ENCODE measurements around the gene CCDC159.
A peak's percentile ranks its signal among the peaks of the same experiment; 100 is the strongest.
"Not testable (repeated sequence)": the region's sequence is repeated elsewhere in the genome, so short reads cannot be mapped to it uniquely, and the experiment has no call there.

CCDC159 gene

DNA sequence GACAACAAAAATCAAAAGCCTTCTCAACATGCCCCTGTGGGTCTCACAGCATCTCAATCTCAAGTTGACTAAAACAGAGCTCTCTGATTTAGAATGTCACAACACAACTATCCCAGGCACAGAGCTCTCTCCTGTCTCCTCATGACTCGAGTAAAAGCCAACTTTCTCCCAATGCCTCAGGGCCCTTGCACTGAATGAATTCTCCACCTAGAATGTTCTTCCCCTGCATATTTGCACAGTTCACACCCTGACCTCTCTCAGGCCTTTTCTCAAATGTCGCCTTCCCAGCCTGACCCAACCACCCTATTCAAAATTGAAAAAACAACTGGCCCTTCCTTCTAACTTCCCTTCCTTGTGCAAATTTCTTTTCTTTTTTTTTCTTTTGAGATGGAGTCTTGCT, 24.4 kb downstream of the CCDC159 start:
- no peak for DNase-seq

DNA sequence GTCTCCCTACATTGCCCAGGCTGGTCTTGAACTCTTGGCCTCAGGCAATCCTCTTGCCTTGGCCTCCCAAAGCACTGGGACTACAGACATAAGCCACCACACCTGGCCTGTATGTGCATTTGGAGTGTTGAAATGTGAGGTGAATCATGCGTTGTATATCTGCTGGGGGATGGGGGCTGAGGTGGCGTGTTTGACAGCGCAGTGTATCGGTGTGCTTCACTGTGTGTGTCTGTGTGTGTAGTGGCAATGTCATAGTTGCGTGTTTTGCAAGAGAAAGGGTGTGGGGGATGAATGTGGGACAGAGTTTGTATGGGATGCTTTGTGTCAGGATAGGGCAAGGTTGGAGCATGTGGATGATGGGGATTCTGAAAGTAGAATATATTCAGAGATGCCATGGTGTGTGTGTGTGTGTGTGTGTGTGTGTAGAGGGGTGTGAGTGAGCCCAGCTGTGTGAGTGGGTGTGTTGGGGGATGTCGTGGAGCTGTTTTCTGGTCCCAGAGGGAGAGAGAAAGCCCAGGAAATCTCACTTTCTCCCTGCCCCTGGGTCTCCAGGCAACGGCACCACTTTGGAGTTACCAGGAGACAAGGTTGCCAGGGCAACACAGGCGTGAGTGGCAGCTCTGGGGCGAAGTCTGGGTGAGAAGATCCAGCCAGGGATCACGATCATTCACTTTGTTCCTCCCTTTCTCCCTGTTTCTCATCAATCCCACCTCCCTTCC, 27.0 kb downstream of the CCDC159 start:
- no peak for DNase-seq

DNA sequence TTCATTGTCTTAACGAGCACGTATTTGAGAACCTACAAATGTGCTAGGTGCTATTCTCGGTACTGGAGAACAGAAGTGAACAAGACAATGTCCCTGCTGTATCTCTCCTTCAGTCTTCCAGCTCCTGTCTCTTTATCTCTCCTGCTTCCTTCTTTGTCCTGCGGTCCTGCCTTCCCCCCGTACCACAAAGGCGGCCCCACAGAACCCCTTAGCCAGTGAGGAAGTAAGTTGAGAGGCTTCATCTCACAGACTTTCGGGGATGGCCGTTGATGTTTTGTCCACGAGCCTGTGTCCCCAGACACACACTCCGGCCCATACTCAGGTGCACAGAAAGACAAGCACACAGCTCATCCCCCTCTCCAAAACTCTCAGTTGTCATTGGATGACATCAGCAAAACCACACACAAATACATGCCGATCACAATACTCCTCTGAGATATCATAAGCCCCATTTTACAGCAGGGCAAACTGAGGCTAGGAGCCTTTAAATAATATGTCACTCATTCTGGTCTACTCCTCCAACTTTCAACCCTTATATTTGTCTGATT, 27.6 kb downstream of the CCDC159 start:
- DNase-seq, result no peak

DNA sequence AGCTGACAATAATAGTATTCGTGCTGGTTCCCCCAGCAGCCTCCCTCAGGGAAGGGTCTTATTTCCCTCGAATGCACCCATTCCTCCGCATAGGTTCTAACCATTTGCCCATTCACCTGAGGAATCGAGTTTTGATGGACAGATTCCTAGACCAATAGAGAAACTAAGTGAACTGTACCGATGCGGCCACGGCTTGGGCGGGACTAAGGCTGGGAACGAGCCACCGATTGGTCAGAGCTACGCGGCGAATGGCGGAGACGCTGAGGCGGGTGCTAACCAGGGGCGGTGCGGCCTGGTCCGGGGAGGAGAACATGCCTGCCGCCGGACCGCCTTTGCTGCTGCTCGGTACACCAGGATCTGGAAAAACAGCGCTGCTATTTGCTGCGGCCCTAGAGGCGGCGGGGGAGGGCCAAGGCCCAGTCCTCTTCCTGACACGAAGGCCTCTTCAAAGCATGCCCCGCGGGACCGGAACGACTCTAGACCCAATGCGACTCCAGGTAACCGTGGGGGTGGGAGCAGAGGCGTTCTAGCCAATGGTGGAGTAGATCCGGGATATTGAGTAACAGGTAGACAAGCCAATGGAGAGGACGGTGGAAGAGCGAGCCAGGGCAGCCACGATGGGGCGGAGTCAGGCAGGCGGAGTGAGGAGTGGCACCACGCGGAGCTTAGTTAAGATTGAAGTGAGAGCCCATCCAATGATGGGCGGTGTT, 28.3 kb downstream of the CCDC159 start, which contains the start of gene SWSAP1:
Gene SWSAP1, plus strand, starts transcription at position 234 of the 710 bp plus-strand sequence. Its CDS starts 15 bp downstream, at position 249.
- peak; percentile 98 for DNase-seq

DNA sequence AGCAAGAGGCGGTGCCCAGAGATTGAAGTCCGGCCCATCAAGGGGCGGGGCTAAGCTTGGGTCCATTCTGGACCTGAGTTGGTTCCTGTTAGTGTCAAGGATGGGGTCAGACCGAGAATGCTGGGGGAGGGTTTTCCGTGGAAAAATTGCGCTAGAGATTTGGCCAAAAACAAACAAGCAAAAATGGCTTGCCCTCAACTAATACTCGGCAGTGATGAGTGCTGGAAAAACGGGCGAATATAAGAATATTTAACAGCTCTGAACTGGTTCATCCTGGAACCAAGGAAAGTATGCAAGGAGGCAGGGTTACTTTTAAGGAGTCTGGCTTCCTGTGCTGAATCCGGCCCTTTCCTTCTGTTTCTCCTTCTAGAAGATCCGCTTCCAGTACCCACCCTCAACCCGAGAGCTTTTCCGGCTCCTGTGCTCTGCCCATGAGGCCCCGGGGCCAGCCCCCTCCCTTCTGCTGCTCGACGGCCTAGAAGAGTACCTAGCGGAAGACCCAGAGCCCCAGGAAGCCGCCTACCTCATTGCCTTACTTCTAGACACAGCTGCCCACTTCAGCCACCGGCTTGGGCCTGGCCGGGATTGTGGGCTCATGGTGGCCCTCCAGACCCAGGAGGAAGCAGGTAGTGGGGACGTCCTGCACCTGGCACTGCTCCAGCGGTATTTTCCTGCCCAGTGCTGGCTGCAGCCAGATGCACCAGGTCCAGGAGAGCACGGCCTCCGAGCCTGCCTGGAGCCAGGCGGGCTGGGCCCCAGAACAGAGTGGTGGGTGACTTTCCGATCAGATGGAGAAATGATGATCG, 29.0 kb downstream of the CCDC159 start:
- peak; percentile 55 for DNase-seq

DNA sequence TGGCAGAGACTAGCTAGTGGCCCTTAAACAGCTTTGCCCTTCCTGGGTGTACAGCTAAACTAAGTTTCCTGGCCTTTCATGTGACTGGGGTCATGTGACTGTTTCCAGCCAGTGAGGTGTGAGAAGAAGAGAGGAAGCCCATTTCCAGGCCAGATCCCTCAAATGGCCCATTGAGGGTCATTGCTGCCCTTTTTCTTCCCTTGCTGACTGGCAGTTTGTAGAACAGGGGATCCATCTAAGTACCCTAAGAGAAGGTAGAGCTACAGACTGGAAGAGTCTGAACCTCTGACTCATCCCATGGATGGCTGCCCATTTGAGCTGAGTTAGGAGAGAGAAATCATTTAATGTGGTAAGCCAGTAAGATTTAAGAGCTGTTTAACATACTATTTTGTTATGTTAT, 30.9 kb downstream of the CCDC159 start:
- no peak for DNase-seq

GRCh38 chr19:11377756-11378155, 31.4 kb downstream of the CCDC159 start:
- no peak for DNase-seq

DNA sequence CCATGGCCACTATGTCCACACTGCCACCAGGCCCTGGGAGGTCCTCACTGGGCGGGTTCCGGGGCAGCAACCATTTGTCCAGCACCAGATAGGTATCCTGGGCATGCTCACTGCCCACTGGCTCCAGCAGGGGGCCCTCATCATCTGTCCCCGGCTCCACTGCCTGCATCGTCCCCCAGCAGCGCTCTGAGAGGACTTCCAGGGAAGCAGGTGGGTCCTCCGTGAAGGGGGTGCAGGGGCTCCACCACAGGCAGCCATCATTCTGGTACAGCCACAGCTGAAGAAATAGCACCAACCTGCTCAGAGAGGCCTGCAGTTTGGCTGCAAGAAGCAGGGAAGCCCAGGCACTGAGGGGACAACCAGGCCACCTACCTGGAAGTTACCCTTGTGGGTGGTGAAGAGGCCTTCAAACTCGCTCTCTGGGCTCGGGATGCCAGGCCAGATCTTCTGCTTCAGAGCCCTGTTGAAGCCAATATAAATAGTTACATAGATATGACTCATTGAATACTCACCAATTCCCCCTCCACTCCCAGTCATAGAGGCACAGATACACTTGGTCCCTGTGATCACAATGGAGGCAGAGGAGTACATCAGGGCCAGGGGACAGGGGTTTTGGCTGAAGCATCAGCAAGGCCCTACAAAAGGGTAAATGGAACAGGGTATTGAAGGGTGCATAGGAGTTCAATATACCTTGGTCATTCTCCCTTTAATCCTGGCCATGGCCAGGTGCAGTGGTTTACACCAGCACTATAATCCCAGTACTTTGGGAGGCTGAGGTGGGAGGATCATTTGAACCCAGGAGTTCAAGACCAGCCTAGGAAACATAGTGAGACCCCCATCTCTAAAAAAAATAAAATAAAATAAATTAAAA, 32.2 kb downstream of the CCDC159 start:
- no peak for DNase-seq

GRCh38 chr19:11379269-11379845, 33.0 kb downstream of the CCDC159 start:
- not testable (repeated sequence) for DNase-seq

GRCh38 chr19:11379857-11380350, 33.6 kb downstream of the CCDC159 start:
- DNase-seq, result no peak

DNA sequence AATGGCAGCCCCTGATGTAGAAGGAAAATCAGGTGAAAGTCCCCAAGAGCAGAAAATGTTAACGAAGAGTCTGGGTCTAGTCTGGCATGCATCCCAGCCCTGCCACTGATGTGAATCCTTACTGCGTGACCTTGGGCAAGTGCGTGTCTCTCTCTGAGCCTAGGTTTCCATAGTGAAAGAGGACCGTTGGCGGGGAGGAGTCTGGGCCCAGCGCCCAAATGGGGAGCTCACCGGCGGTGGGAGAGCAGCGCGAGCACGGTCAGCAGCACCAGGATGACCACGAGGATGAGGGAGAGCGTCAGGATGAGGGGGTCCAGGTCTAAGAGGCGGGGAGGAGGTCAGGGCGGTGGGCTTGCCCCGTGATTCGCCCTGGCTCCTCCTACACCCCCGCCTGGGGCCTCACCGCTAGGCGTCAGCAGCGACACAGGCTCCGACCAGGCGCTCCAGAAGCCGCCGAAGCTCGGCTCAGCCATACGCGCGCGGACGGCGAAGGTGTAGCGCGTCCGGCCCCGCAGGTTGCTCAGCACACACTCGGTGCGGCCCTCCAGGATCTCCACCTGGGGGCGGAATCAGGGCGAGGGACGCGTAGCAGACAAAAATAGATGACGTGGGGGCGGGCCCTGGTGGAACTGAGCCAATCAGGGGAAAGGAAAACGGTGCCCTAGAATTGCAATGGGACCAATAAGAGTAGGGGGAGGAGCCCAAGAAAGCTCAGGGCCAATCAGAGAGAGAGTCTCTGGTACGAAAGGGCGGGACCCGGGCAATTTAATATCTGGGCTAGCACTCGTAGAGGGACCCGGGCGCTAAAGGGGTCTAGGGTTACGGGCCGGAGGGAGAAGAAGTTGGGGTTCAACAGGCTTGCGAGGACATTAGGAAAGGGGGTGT, 34.6 kb downstream of the CCDC159 start:
- peak; percentile 97 for DNase-seq

DNA sequence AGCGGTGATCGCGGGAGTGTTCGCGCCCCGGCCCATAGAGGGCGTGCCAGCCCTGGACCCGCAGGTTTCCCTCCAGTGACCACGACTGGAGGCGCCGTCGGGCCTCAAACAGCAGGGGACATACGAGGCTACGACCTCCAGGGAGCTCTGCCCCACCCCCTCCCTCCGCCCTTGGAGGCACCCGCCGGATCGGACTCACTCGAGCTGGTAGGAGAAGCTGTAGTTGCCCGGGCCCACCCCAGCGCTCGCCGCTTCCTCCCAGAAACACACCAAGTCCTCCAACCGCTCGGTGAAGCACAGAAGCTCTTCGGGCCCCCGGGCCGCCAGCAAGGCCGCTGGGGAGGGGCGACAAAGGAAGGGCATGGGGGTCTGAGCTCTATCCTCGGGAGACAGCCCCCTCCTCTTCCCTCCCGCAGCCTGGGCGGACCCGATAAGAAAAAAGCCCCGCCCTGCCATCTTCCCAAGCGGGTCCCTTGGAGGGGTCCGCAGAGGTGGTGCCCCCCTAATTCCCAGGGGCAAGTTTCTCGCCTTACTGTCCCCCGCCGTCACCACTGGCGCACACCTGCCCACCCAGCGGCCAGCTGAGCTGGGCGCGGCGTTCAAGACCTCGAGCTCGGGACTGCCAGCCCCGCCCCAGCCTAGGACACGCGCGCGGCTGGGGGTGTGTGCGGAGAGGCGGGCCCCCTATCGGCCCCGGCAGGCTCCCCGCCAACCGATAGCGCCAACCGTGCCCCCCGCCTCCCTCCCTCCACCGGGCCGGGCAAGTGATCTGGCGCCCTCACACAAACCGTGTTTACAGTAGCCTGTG, 36.8 kb downstream of the CCDC159 start:
- DNase-seq, result no peak

DNA sequence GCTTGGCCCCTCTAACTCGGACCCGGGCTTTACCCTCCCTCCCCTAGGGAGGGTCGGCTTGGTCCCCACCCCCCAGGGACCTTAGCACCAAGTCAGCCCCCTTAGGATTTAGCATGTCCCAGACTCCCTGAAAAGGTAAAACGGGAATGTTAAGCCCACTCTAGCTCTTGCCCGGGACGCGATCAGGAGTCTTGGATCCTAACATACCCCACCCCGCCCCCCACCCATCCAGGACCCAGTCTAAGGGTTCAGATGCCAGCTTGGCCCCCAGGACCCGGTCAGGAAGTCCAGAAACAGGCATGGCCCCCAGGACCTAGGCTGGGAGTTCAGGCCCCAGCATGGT, 37.4 kb downstream of the CCDC159 start:
- DNase-seq, result no peak

GRCh38 chr19:11384778-11385129, 38.4 kb downstream of the CCDC159 start:
- no peak for DNase-seq

GRCh38 chr19:11387162-11388034, 41.1 kb downstream of the CCDC159 start:
- DNase-seq, result no peak

GRCh38 chr19:11390359-11390758, 44.0 kb downstream of the CCDC159 start:
- no peak for DNase-seq

DNA sequence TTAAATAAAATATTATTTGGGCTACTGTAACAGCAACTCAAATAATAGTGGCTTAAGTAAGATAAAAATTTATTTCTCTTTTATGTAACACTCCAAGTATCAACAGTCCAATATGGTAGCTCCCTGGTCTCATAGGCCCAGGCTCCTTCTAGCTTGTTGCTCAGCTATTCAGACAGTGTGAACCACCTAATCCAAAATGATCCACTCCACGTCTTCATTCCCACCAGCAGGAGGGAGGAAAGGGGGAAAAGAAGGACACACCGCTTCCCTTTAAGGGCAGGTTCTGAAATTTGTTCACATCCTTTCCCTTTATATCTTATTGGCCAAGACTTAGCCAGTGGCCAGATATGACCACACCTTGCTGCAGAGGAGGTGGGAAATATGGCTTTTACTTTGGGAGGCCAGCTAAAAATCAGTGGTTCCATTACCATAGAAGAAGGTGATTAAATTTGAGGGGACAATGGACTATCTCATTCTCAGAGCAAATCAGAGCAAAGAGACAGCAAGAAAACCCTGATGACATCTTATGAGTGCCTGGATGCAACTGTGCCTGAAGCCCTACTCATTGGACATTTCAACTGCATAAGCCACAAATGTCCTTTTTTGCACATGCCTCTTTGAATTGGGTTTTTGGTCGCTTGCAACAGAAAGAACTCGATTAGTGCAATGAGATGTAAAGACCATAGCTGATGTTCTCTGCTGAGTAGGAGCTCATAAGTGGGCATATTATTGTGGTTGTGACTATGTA, 44.8 kb downstream of the CCDC159 start:
- DNase-seq, result no peak

- no peak for DNase-seq
These were observed 50.8 kb downstream of the CCDC159 start for GRCh38 chr19:11397089-11397610.
